Upper lobe of left lung (tissue), 6 donors: ENCODE measurements around the gene ADAMTS8. TPM values are rescaled to one million over a fixed set of nuclear protein-coding genes. Genes with fewer than 3 reads are reported as not detected.

ENCODE experiments used
- ATAC-seq, 2 donors: fragments of 200-7000 bp; cut with Tn5 transposase; one replicate each; pipeline ENCODE4 v1.9.1; 2022; ENCODE audit warnings: mild to moderate bottlenecking in 2 of 2, moderate library complexity in 2 of 2; ENCODE audit not compliant: low FRiP score in 2 of 2
- DNase-seq, 2 donors: peaks; one replicate each; pipeline ENCODE4 v3.0.0-alpha.2; 2019 to 2020
- H3K27ac ChIP-seq, 4 donors: fragments of 200-600 bp; sonication (generic); one replicate each; pipeline ENCODE4 v1.5.1; 2016 to 2019
- H3K27me3 ChIP-seq, 4 donors: fragments of 200-600 bp; sonication (generic); one replicate each; pipeline ENCODE4 v1.5.1; 2017 to 2019
- H3K36me3 ChIP-seq, 4 donors: fragments of 200-600 bp; sonication (generic); one replicate each; pipeline ENCODE4 v1.5.1; 2016 to 2019
- H3K4me1 ChIP-seq, 4 donors: fragments of 200-600 bp; sonication (generic); one replicate each; pipeline ENCODE4 v1.5.1; 2018 to 2019
- H3K4me3 ChIP-seq, 4 donors: fragments of 200-600 bp; sonication (generic); one replicate each; pipeline ENCODE4 v1.5.1; 2017 to 2019; ENCODE audit warnings: mild to moderate bottlenecking in 2 of 4, moderate library complexity in 1 of 4
- H3K9me3 ChIP-seq, 4 donors: fragments of 200-600 bp; sonication (generic); one replicate each; pipeline ENCODE4 v1.5.1; 2018 to 2019
- CTCF ChIP-seq, 6 experiments: fragments of 450-650 bp in 4 of 6; fragments of 200-600 bp in 2 of 6; sonication (generic) in 2 of 6; IDR thresholded peaks; one replicate each; pipeline ENCODE4 v1.5.1; 2016 to 2019; ENCODE audit warnings: antibody characterized with exemption in 6 of 6
- EP300 ChIP-seq, 4 donors: sonication (generic); formaldehyde crosslinking; IDR thresholded peaks; one replicate each; pipeline ENCODE4 v1.5.1; 2017; ENCODE audit warnings: antibody characterized with exemption in 4 of 4, control low read depth in 2 of 4
- POLR2A ChIP-seq, 4 donors: fragments of 450-650 bp; IDR thresholded peaks; one replicate each; pipeline ENCODE4 v1.5.1; 2016 to 2017; ENCODE audit warnings: antibody characterized with exemption in 4 of 4, mild to moderate bottlenecking in 2 of 4
- POLR2AphosphoS5 ChIP-seq, 2 donors: sonication (generic); formaldehyde crosslinking; IDR thresholded peaks; one replicate each; pipeline ENCODE4 v1.5.1; 2017; ENCODE audit warnings: antibody characterized with exemption in 2 of 2
- WGBS, 2 donors: methylation state at CpG; one replicate each; pipeline ENCODE4 v1.1.5; 2017 to 2018; 5-methylcytosine and 5-hydroxymethylcytosine counted together
- total RNA-seq, 6 donors: library from RNA; depleted of rRNA in 4 of 6; stranded (reverse); fragments of >200 nt in 4 of 6; gene quantifications; one replicate each; pipeline versions ENCODE4 v1.1.0 to v1.2.1, GENCODE V29; 2016 to 2021
- donor health status: DM: no; HTN: no; CAD: no; lungs with moderate emphysema.
- donor health status: DM: no; HTN: yes; CAD: no; lungs with severe emphysema.

Gene ADAMTS8
- total RNA-seq, 6 donors from 2014 or later = 13.0 to 52.3 (median 21.5) TPM

GRCh38 chr11:130429983-130430382, 1.6 kb upstream of the ADAMTS8 start:
- no peaks in the 10 kb centered on the region for H3K9me3 ChIP-seq
- WGBS, 2 donors = 36 to 53% methylated on average over 3 of the region's 3 CpGs
- H3K36me3 ChIP-seq = no peaks in the 10 kb centered on the region
- DNase-seq = no peak
- H3K27ac ChIP-seq = no peak overlapping the region
- ATAC-seq = no peak
- peaks cover 10 to 24% (median 14%) of the 10 kb centered on the region in 4 donors for H3K4me1 ChIP-seq
- H3K4me3 ChIP-seq = no peak overlapping the region
- peaks cover 0 to 23% (median 11%) of the 10 kb centered on the region in 4 donors for H3K27me3 ChIP-seq
- TF ChIP-seq POLR2A (IDR thresholded peaks at IDR 0.05) = no peak
- TF ChIP-seq CTCF (IDR thresholded peaks at IDR 0.05) = no peak
- TF ChIP-seq EP300 (IDR thresholded peaks at IDR 0.05) = no peak
- TF ChIP-seq POLR2AphosphoS5 (IDR thresholded peaks at IDR 0.05) = no peak

DNA sequence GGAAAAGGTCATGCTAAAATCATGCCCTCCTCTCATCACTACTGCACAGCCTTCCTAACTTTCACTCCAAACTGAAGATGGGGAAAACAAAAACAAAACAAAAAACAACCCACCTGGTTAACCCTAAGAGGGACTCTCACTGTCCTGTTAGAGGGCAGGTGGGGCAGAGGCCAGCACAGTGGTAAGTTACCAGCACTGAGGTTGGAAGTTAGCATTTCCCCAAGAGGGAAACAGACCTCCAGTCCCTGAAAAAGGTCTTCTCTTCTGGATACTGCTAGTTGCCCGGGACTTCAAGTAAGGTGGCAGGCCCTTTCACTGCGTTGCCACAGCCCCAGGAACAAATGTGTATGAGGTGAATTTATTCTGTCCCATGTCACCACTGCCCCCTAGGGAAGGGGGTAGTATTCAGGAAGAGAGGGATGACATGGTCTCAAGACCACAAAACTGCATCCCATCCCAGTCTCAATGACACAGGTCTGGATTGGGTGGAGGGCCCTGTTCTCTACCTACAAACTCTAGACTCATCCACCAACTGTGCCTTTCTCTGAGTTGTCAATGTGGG, 792 bp upstream of the ADAMTS8 start:
- H3K9me3 ChIP-seq = no peaks in the 10 kb centered on the region
- no peak for ATAC-seq
- H3K4me3 ChIP-seq = peak overlapping the region in 2 of 4 donors; percentile 51 to 53
- peak overlapping the region in 2 of 4 donors; percentile 12 to 70 for H3K27ac ChIP-seq
- WGBS, 2 donors = 47 to 71% methylated on average over 2 of the region's 2 CpGs
- TF ChIP-seq EP300 (IDR thresholded peaks at IDR 0.05) (no peak), CTCF (IDR thresholded peaks at IDR 0.05) (no peak), POLR2AphosphoS5 (IDR thresholded peaks at IDR 0.05) (no peak), POLR2A (IDR thresholded peaks at IDR 0.05) (no peak)
- DNase-seq = no peak
- H3K4me1 ChIP-seq = peaks cover 10 to 23% (median 14%) of the 10 kb centered on the region in 4 donors
- peaks cover 0 to 23% (median 11%) of the 10 kb centered on the region in 4 donors for H3K27me3 ChIP-seq
- no peaks in the 10 kb centered on the region for H3K36me3 ChIP-seq

GRCh38 chr11:130427581-130428315, 661 bp downstream of the ADAMTS8 start:
- ATAC-seq (no peak), DNase-seq (peak in 1 of 2 donors; percentile 88)
- Histone ChIP-seq H3K27me3 (peaks cover 0 to 23% (median 11%) of the 10 kb centered on the region in 4 donors), H3K4me1 (peaks cover 10 to 23% (median 14%) of the 10 kb centered on the region in 4 donors), H3K9me3 (no peaks in the 10 kb centered on the region), H3K27ac (peak overlapping the region; percentile 40 to 87 (median 74)), H3K36me3 (no peaks in the 10 kb centered on the region), H3K4me3 (peak overlapping the region; percentile 20 to 53 (median 49))
- peak in 3 of 6 experiments; percentile 16 to 38 (median 29) for TF ChIP-seq CTCF (IDR thresholded peaks at IDR 0.05)
- TF ChIP-seq POLR2AphosphoS5 (IDR thresholded peaks at IDR 0.05) = no peak
- no peak for TF ChIP-seq EP300 (IDR thresholded peaks at IDR 0.05)
- WGBS, 2 donors = 1 to 2% methylated on average over 22 to 25 of the region's 84 CpGs

DNA sequence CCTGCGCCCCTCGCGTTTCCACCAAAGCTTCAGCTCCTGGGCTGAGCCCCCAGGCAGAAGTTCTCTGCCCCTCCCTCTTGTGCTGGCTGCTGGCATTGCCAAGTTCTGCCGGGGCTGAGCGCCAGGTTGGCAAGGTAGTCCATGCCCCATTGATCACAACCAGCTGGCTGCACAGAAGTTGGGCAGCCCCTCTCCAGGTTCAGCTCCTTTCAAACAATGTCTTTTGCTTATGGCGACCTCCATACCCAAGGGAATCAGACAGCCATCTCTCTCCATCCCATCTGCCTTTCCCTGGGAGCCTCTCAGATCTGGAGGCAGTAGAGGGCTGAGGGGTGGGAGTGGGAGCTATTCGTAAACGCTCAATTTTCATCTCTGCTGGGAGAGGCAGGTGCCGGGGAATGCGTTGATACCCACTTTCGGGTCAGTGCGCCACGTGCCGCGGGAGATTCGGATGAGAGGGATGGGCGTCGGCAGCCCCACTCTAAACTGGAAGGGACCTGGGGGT, 1.5 kb downstream of the ADAMTS8 start:
- Histone ChIP-seq H3K4me1 (peaks cover 10 to 23% (median 14%) of the 10 kb centered on the region in 4 donors), H3K36me3 (no peaks in the 10 kb centered on the region), H3K27ac (peak overlapping the region in 3 of 4 donors; percentile 70 to 87 (median 78)), H3K4me3 (peak overlapping the region in 3 of 4 donors; percentile 47 to 53 (median 51)), H3K27me3 (peaks cover 0 to 23% (median 11%) of the 10 kb centered on the region in 4 donors), H3K9me3 (no peaks in the 10 kb centered on the region)
- ATAC-seq (no peak), DNase-seq (peak in 1 of 2 donors; percentile 44)
- WGBS, 2 donors = 33 to 40% methylated on average over 16 to 18 of the region's 18 CpGs
- no peak for TF ChIP-seq POLR2AphosphoS5 (IDR thresholded peaks at IDR 0.05)

GRCh38 chr11:130426223-130426836, 2.1 kb downstream of the ADAMTS8 start:
- WGBS, 2 donors = 65 to 86% methylated on average over 1 to 5 of the region's 5 CpGs
- peak overlapping the region; percentile 3 to 87 (median 74) for H3K27ac ChIP-seq

More at GRCh38 chr11:130426223-130426836, 2.1 kb downstream of the ADAMTS8 start:
- no peak for ATAC-seq
- peaks cover 0 to 23% (median 11%) of the 10 kb centered on the region in 4 donors for H3K27me3 ChIP-seq
- H3K4me3 ChIP-seq = peak overlapping the region in 3 of 4 donors; percentile 47 to 53 (median 51)
- no peaks in the 10 kb centered on the region for H3K9me3 ChIP-seq
- DNase-seq = no peak
- peaks cover 10 to 23% (median 15%) of the 10 kb centered on the region in 4 donors for H3K4me1 ChIP-seq
- TF ChIP-seq POLR2A (IDR thresholded peaks at IDR 0.05) (no peak), EP300 (IDR thresholded peaks at IDR 0.05) (no peak), POLR2AphosphoS5 (IDR thresholded peaks at IDR 0.05) (no peak), CTCF (IDR thresholded peaks at IDR 0.05) (no peak)
- H3K36me3 ChIP-seq = no peaks in the 10 kb centered on the region
